Right kidney (tissue), 1 donor: ENCODE measurements around the gene HOXD12.

Experiments
- DNase-seq: peaks from one replicate; pipeline ENCODE4 v3.0.0-alpha.2; 2016

HOXD12 gene

DNA sequence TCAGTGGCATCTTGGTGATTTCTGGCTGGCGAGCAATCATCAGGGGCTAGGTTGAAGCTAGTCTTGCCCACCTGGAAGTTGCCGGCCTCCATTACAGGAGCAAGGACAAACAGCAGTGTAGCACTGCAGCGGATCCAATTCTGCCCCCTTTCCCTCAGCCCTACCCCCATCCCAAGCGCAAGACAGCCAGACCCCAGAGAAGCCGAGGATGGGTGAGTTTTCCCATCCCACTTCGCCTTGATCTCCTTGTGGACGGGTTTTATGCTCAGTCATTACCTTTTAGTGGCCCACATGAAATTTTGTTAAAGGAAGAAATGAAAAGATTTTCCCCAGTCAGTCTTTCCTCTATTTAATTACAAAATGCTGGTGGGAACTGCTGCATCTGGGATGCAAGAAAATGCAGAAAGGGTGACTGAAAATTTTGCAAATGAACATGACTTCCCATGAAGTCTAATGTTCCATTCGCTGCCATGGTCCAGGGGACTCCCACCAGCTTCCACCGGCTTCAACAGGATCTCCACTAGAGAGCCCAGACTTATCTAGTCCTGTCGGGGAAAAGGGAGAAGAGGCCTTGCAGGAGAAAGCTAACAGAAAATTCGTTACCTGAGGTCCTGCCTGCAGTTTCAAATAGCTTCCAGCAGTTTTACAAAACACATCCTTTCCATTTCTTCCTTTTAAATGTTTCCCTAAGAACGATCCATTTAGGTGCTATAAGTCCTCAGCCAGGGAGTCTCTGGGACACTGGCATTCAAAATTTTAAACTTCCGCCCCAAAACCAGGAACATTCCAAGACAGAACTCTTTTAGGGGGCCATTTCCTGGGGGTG, 21.0 kb downstream of the HOXD12 start:
- DNase-seq, result no peak

DNA sequence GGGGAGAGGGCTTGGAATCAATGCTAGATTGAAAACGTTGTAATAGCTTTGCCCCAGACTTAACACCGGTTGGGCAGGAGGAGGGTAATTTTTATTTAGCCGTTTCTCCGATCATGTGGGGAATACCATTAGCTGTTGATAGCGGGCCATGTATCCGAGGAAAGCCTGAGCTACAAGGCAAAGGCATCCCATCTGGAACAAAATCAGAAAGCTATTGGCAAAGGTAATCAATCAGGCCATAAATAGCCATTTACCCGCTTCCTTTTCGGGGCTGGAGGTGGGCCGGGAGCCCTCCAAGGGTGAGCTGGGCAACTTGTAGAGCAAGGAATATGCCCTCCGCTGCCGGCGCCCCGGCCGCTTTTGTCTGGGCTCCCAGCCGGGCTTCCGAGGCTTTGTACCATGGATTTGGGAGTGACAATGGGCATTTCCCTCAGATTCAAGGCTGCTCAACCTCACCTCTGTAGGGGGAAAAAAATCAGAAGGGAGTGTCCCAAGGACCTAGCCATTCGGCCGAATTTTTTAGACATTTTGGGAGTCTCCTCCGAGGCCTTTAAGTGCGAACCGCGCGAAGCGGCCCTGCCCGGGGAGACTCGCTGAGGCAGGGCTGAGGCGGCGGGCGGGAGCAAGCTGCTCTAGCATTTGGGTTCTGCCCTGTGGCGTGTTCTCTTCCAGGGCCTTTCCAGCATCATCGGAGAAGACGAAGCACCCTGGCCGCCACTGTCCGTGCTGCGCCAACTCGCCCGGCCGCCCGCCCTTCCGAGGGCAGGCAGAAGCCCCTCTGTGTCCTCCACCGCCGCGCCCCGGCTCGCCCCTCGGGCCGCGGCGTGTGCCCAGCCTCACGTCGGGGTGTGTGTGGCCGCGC, 21.8 kb downstream of the HOXD12 start:
- DNase-seq, result peak; percentile 93

DNA sequence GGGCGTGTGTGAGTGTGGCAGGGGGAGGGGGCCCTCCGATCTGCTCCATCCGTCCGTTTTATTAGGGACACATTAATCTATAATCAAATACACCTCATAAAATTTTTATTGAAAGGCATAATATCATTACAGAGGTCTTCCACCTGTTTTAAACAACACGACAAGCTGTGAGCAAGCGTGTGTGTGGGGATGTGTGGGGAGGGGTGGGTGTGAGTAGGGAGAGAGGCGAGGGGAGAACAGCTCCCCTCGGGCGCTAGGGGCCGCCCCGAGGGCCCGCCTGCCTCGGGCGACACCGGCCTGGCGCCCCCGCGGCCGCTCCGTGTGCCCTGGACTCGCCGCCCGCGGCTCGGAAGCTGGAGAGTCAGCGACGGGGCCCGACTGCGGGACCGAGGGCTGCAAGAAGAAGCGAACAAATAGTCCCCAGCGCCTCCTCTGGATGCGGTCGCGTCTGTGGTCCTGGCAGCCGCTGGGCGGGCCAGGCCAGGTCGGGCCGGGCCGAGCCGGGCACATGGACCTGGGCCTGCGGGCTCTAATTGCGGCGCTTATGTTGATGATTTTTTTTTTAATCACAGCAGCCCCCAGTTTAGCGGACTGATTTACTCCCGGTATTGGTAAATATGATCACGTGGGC, 22.6 kb downstream of the HOXD12 start:
- DNase-seq, result peak; percentile 97

DNA sequence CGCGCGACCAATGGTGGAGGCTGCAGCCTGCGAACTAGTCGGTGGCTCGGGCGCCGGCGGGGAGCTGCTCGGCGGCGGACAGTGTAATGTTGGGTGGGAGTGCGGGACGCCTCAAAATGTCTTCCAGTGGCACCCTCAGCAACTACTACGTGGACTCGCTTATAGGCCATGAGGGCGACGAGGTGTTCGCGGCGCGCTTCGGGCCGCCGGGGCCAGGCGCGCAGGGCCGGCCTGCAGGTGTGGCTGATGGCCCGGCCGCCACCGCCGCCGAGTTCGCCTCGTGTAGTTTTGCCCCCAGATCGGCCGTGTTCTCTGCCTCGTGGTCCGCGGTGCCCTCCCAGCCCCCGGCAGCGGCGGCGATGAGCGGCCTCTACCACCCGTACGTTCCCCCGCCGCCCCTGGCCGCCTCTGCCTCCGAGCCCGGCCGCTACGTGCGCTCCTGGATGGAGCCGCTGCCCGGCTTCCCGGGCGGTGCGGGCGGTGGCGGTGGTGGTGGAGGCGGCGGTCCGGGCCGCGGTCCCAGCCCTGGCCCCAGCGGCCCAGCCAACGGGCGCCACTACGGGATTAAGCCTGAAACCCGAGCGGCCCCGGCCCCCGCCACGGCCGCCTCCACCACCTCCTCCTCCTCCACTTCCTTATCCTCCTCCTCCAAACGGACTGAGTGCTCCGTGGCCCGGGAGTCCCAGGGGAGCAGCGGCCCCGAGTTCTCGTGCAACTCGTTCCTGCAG, 23.3 kb downstream of the HOXD12 start, which contains the start of gene HOXD9:
TSS of gene HOXD9 (plus strand) at position 37 of the 728 bp plus-strand sequence. CDS start at position 87, 50 bp downstream.
- peak; percentile 88 for DNase-seq

DNA sequence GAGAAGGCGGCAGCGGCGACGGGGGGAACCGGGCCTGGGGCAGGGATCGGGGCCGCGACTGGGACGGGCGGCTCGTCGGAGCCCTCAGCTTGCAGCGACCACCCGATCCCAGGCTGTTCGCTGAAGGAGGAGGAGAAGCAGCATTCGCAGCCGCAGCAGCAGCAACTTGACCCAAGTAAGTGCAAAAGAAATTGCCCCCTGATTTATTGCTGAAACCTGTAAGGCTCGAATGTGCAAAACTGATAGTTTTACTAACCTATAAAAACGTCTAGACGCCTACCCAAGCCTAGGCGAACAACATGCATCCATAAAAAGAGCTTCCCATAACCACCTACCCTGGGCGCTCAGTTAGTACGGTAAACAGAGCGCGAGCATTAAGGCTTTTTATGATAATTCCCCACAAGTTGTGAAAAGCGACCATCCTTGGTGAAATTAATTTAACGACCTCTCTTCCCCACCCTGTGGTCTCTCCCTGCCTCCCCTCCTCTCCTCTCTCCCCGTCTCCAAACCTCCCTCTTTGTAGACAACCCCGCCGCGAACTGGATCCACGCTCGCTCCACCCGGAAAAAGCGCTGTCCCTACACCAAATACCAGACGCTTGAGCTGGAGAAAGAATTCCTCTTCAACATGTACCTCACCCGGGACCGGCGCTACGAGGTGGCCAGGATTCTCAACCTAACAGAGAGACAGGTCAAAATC, 24.0 kb downstream of the HOXD12 start:
- DNase-seq, result no peak

DNA sequence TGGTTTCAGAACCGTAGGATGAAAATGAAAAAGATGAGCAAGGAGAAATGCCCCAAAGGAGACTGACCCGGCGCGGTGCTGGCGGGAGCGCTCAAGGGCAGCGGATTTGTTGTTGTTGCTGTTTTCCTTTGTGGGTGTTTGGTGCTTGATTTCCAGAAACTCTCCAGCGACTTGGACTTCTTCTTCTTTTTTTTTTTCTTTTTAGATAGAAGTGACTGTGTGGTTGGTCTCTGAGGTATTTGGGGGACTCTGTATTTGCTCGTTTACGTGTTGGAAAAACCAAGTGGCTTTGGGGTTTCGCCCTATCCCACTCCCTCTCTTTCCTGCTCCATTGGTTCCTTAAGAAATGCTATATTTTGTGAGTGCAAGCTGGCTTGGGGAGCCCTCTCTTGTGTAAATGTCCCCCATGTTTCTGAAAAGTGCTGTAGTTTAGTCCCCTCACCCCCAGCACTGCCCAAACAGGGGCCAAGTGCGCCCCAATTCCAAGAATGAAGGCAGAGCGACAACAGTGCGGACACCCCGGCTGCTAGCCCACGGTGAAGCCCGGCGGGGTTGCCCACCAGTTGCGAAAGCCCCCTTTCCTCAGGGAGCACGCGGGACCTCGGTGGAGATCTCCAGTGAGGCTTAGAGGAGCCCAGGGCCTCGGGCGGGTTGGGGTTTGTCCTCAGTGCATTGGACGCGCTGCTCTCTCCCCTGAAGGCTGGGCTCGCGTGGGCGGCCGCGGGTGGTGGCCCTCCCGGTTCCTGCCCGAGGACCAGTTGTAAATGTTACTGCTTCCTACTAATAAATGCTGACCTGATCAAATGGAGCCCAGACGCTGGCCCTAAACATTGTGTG, 24.7 kb downstream of the HOXD12 start:
- peak; percentile 83 for DNase-seq

DNA sequence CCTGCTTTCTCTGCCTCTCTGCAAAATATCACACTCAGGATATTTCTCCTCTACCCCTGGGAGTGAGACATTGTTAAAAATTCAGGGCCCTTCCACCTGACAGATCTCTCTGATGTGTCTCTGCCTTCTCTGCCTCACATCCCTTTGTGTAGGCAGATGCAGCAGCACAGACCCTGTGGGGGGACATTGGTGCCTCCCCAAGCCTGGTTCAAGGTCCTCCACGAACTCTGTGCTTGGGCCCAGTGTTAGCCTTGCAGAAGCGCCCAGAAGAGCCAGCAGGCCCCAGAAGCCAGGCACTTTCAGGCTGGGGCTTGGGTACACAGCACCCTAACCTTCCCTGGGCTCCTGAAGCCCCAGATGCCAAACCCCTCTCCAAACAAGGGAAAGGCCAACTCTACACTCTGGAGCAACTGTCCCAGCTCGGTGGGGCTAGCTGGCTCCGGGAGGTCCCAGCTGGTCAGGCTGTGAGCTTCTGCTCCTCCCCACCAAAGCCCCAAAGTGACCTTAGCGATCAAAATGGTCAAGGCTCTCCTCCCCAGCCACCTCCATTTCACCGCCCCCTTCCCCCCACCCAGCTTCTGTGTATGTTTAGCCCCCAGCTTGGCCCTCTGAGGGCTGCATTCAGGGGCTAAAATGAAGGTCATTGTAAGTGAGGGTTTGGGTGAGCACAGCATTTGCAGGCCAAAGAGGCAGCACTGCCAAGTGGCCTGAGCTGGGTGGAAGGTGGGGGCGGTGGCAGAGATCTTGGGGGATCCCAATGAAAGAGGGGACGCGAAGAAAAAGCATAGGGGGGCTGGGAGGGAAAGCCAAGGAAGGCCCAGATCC, 25.6 kb downstream of the HOXD12 start:
- peak; percentile 82 for DNase-seq

DNA sequence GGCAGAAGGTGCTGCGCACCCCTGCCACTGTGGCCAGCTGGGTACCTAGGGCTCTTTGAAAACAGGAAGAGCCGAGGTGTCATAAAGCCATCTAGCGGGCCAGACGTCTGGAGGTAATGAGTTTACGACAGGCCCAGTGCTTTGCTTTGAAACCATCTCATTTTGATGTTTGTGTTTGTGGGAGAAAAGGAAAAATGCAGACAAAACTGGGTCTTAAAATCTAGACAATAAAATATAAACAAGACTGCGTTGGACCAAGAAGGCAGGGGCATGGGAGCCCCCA, 26.1 kb downstream of the HOXD12 start:
- peak; percentile 68 for DNase-seq

DNA sequence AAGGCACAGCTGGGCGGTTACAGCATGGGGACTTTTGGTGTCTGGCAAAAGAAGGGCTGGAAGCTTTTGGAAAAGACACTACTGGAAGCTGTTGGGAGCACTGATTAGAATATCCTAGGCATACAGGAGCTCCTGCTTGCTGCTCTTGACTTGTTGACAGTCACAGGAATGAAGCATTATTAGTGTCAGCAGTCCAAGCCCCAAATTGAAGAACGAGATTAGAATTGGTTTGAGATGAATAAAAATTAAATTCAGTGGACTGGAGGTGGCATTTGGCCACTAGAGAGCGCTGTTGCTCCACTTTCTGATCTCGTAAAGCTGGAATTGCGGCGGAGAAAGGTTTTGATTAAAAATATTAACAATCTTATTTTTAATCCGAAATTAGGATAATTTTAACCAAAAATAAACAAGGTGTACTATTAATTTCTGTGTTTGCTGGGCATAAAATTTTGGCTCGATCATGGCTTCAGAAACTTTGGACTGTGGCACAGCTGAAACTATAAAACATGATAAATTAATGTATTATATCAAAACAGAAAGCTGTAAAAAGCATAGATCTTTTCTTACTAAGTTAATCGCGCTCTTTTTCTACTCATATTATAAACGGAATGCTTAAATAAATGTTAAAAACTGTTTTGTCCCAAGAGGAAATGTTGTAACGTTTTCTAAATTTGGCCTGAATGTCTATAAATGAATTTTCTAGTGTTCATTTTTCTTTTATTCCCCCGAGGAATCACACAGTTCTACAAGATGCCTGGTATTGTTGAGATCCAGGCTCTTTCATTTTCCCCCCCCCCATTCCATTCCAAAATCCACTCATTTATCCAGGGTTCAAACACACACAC, 27.6 kb downstream of the HOXD12 start:
- DNase-seq, result no peak

DNA sequence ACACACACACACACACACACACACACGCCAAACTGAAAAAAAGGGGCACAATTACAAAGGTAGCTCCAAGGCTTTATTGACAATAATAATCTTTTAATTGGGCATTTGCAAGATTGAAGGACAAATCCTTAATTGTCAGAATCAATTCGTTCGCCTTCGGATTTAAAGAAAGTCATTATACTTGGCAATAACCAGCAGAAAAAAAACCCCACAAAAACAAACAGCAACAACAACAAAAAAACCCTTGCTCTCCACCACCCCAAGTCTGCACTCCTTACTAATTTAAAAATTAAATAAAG, 28.1 kb downstream of the HOXD12 start:
- no peak for DNase-seq

DNA sequence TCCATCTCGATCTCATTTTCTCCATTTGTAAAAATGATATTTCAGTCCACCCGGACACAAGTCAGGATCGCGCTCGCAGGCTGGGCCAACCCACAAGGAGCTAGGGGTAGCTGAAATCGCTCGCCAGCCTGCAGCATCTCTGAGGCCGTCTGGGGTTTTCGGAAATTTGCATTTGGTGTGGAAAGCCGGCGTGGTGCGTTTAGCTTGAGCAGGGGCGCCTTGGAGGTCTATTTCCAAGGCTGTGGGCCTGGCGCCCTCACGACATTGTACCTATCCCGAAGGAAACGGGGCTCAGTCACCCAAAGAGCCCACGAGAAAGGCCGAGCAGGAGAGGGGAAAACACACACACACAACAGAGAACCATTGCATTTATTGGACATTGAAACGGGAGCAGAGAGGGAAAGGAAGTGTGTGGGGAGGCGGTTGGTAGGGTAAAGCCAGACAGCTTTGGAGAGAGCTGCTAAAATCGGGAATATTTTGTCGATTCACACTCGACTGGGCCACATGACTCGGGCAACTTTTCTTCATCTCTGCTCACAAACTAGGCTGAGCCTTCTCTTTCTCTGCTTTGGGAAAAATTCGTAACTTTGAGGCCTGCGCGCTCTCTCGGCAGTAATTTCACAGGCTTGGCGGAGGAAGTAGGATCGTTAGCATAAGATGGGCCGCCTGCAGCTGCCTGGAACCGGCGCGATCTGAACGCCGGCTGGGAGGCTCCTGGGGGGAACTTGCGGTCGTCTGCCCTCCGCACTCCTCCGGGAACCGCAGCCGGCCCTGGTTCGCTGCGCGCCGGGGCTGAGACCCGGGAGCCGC, 28.8 kb downstream of the HOXD12 start:
- no peak for DNase-seq

DNA sequence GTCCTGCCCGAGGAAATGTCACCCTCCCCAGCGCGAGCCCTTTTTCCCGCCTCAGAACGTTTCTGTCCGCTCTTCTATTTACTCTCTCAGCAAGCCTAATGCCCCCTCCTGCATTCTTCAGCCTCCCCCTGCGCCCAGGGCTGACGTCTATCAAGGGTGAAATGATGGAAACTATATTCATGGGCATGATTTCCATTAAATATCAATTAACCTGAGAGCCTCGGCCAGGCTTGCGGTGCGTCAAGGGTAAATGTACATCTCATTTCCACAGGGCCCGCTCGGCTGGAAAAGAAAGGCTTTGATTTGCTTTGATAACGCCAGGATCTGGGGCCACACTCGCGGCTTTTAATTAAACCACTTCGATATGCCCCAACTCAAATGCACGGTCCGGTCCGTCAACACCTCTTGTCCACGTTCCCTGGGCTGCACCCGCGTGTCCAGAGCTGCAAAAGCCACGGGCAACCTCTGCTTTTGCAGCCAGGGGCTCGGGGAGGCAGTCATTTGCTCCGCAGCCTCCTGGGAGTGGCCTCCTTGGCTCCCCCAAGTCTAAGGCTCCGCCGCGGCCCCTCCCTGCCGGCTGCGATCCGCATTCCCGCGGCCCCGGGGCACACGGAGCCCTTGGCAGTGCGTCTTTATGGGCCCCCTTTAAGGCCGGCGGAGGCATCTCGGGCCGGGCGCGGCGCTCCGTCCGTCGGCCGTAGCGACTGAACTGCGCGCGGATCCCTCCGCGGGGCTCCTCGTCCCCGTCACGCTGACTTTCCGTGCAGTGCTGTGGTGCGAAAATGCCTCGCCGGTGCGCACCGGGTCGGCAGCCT, 29.6 kb downstream of the HOXD12 start, which contains the start of gene HOXD8:
TSS of gene HOXD8 (plus strand) at position 724 of the 815 bp plus-strand sequence. CDS start 662 bp downstream, outside the sequence.
- peak; percentile 92 for DNase-seq

DNA sequence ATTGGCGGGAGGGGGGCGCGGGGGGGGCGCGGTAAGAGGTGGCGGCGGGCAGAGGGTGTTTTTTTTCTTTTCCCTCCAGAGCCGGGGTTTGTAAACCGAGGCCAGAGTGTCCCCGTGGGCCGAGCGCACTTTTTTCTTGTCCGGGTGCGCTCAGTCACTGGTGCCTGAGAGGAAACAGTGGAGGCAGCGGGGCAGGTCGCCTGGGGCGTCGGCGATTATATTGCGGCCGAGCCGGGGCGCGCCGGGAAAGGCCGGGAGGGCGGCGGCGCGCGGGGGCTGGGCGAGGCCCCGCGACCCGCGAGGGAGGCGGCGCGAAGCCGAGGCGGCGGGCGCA, 30.2 kb downstream of the HOXD12 start:
- DNase-seq, result peak; percentile 75

DNA sequence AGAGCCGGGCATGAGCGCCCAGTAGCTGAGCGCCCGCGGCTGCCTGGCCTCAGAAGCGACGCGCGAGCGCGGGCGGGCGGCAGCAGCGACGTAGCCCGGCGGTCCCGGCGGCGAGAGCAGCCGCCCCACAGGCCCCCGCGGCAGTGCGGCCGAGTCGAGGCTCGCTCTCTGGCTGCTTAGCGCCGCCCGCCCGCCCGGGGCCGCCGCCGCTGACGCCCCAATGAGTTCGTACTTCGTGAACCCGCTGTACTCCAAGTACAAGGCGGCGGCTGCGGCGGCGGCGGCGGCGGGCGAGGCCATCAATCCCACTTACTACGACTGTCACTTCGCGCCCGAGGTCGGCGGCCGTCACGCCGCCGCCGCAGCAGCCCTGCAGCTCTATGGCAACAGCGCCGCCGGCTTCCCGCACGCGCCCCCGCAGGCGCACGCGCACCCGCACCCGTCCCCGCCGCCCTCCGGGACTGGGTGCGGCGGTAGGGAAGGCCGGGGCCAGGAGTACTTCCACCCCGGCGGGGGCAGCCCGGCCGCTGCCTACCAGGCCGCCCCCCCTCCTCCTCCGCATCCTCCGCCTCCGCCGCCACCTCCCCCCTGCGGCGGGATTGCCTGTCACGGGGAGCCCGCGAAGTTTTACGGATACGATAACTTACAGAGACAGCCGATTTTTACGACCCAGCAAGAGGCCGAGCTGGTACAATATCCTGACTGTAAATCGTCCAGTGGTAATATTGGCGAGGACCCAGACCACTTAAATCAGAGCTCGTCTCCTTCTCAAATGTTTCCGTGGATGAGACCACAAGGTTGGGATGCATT, 30.8 kb downstream of the HOXD12 start:
- DNase-seq, result no peak

DNA sequence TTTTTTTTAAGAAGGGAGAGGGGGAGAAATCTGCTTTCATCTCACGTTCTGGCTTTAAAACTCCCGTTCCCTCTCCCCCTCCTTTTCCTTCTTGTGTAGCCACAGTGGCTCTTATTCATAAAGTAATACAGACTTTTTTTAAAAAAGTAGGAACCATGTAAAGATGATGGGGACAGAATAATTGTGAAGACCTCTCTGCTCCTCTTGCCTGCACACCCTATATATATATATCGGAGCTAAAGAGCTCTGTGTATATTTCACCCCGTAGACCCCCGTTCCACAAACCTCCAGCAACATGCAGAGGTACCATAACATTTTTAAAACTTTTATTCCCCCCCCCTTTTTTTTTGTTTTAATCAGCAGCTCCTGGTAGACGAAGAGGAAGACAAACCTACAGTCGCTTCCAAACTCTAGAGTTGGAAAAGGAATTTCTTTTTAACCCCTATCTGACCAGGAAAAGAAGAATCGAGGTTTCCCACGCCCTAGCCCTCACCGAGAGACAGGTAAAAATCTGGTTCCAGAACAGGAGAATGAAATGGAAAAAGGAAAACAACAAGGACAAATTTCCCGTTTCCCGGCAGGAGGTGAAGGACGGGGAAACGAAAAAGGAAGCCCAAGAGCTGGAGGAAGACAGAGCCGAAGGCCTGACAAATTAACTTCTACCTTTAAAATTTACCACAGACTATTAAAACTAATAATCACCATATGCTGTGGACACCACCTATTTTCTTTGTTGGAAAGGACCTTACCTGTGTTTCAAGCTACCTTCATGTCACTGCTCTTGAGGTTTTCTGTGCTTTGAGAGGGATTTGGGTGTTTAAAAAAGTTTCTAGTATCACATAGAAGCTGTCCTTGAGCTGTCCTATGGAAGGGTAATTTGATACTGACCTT, 31.6 kb downstream of the HOXD12 start:
- no peak for DNase-seq

DNA sequence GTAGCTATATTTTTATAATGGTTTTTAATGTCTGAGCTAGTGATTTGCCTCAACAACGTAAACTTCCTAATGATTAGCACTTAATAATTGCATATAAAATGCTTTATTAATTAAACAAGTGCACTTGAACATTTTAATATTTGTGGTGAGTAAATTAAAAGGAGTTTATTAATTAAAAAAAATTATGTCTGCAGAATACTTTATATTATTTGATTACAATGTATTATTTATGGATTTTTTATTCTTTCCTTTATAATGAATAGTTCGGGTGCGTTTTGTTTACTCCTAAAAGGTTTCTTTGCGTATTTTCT, 32.2 kb downstream of the HOXD12 start:
- DNase-seq, result no peak
